Fibroblast of upper back skin (primary cell): Measurements from ENCODE around the gene TAF4.
A peak's percentile ranks its signal among the peaks of the same experiment; 100 is the strongest.
"Not testable (repeated sequence)": the region's sequence is repeated elsewhere in the genome, so short reads cannot be mapped to it uniquely, and the experiment has no call there.

ENCODE experiments used
- DNase-seq: peaks from one replicate; pipeline ENCODE4 v3.0.0-alpha.2; 2013

Gene TAF4

GRCh38 chr20:61958773-61959700 is 106.6 kb downstream of the TAF4 start:
- no peak for DNase-seq

DNA sequence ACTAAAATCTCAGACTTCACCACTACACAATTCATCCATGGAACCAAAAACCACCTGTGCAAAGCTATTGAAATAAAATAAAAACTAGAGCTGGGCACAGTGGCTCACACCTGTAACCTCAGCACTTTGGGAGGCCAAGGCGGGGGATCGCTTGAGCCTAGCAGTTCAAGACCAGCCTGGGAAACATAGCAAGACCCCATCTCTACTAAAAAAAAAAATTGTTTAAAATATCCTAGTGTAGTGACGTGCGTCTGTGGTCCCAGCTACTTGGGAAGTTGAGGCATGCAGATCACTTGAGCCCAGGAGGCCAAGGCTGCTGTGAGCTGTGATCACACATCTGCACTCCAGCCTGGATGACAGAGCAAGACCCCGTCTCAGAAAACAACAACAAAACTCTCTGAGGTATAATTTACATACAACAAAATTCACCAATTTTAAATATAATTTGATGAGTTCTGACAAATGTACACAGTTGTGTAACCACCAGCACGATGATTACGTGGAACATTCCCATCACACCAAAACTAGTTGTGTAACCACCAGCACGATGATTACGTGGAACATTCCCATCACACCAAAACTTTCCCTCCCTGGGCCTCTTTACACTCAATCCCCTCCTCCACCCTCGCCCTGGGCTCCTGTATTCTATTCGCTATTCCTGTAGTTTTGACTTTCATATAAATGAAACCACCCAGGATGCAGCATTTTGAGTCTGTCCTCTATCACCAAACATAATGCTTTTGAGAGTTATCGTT is 107.5 kb downstream of the TAF4 start:
- no peak for DNase-seq

- no peak for DNase-seq
Measured at GRCh38 chr20:61956396-61957342, 109.0 kb downstream of the TAF4 start.

DNA sequence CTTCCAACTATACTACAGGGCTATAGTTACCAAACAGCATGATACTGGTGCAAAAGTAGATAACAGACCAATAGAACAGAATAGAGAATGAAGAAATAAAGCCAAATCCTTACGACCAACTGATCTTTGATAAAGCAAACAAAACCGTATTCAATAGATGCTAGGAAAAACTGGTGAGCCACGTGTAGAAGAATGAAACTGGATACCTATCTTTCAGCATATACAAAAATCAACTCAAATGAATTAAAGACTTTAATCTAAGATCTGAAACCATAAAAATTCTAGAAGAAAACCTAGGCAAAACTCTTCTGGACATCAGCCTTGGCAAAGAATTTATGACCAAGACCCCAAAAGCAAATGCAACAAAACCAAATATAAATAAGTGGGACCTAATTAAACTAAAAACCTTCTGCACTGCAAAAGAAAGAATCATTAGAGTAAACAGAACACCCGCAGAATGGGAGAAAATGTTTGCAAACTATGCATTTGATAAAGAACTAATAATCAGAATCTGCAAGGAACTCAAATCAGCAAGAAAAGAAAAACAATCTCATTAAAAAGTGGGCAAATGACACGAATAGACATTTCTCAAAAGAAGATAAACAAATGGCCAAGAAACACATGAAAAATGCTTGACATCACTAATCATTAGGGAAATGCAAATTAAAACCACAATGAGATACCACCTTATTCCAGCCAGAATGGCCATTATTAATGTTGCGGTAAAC is 109.8 kb downstream of the TAF4 start:
- no peak for DNase-seq

DNA sequence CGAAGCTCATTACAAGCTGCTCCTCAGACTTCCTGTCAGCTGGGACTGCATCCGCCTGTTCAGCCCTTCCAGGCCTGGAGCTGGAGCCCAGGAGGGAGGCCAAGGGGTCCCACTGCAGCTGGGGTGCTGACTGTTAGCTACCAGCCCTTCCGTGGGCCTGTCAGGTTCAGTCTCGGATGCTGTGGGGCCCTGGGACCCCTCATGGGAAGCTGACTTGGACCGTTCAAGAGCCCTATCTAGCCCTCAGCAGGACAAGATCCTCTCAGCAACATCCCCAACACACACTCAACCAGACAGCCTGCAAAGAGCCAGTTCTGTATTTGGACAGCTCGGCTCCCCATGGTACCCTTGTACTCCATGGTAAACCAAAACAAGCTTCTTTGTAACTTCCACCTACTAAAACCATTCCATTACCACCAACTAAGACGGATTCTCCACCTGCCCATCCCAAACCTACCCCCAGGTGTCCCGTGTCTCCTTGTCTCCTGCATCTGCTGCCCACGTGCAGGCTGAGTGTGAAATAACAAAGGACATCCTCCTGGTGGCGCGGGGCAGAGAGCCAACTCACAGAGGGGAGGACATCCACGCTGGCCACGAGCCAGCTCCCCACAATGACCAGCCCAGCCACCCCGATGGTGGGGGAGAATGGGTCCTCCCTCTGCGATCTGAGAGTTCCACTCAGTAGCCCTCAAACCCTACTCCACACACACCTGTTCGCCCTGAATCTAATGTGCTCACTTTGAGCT is 111.2 kb downstream of the TAF4 start:
- DNase-seq, result no peak

- DNase-seq, result no peak
Measured at GRCh38 chr20:61953037-61954021, 112.4 kb downstream of the TAF4 start.

DNA sequence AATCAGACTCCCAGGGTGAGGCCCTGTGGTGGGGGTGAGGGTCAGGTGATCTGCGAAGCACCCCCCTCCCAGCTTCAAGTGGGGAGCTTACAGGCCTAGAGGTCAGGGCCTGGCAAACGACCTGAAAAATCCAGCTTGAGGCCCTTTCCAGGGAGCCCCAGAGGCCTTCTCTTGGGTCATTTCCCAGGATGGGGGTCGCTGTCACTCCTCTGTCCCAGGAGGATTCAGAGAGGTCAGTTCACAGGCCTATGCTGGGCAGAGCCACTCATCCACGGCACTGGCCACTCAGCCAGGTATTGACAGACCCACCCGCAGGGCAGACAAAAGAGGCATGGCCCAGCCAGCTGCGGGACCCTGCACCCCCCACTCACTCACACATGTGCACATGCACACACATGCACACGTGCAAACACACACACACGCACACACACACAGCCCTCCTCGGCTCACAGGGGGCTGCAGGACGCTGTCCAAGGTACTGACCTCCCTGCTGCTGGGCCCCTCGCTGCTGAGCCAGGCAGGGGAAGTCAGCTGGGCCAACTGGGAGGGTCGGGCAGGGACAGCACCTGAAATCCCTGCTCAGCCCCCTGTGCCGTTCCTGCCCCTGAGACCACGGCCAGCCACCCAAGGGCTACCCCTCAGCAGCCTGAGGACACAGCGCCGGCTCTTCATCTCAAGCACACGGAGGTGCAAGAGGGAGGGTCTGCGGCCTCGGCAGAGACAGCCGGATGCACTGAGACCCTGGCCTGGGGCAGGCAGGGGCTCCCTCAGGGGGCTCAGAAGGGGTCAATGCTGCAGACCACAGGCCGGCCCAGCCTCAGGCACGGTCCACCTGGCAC is 113.8 kb downstream of the TAF4 start:
- peak; percentile 38 for DNase-seq

DNA sequence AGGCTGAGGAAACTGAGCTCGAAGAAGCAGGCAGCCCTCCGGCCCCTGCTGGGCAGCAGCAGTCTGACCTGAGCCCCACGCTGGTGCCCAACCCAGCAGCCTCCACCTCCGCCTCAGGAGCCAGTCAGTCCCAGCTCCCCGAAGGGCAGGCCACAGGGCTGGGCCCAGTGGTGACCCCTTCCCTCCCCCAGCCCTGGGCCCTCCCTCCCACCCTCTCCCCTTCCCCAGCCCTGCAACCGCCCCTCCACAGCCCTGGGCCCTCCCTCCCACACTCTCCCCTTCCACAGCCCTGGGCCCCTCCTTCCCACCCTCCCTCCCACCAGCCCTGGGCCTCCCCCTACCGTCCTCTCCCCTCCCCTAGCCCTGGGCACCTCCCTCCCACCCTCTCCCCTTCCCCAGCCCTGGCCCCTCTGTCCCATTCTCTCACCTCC is 115.0 kb downstream of the TAF4 start:
- no peak for DNase-seq

GRCh38 chr20:61949714-61950640 is 115.7 kb downstream of the TAF4 start:
- no peak for DNase-seq

- DNase-seq, result no peak
Measured at GRCh38 chr20:61949363-61949713, 116.3 kb downstream of the TAF4 start.

- DNase-seq, result no peak
Measured at GRCh38 chr20:61948586-61949362, 116.9 kb downstream of the TAF4 start.

- DNase-seq, result not testable (repeated sequence)
Measured at GRCh38 chr20:61948056-61948455, 117.6 kb downstream of the TAF4 start.

- DNase-seq, result not testable (repeated sequence)
Measured at GRCh38 chr20:61945495-61945894, 120.2 kb downstream of the TAF4 start.

- DNase-seq, result not testable (repeated sequence)
Measured at GRCh38 chr20:61944967-61945366, 120.7 kb downstream of the TAF4 start.

DNA sequence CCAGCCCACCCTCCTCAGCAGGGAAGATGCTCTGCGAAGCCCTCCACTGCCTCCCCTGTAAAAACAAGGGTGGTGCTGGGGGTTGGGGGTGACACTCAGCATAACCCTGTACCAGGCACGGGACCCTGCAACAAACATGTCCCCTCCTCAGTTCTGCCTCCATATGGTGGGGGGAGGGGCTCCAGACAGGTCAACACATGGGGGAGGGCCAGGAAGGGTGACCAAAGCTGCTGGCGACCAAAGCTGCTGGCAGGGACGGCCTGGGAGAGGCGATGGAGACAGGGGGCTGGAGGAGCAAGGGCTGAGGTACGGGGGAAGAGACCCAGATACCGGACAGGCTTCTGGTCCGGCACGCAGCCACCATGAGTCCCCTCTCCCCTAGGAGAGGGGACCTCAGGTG is 123.2 kb downstream of the TAF4 start:
- no peak for DNase-seq

- DNase-seq, result no peak
Measured at GRCh38 chr20:61941721-61942405, 123.8 kb downstream of the TAF4 start.
